ENCODE data around the gene PRKAR1B. TPM values are rescaled to one million over a fixed set of nuclear protein-coding genes. Genes with fewer than 3 reads are reported as not detected.
"Not testable (repeated sequence)": the region's sequence is repeated elsewhere in the genome, so short reads cannot be mapped to it uniquely, and the experiment has no call there.

The PRKAR1B gene
- total RNA-seq, 2 experiments from 2014 or later = 13.1 to 13.4 TPM

DNA sequence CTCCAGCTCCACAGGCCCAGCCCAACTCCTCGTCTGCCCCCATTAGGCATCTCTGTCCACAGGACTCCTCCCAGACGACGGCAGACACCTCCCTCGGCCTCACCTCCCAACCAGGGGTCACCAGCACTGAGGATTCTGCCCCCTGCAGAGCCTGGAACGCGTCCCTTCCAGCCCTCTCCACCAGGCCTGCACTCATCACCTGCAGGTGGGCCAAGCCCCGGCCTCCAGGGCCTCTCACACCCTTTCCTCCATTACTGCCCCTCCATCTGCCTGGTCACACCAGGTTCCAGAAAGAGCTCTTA lies 164.8 kb downstream of the PRKAR1B start:
- H3K4me3 Mint-ChIP-seq = no peak overlapping the region
- H3K9me3 Mint-ChIP-seq = no peaks in the 10 kb centered on the region
- H3K4me1 Mint-ChIP-seq = no peaks in the 10 kb centered on the region
- H3K27ac Mint-ChIP-seq = no peak overlapping the region
- no peaks in the 10 kb centered on the region for H3K36me3 Mint-ChIP-seq (ENCODE audit: low read depth)
- no peaks in the 10 kb centered on the region for H3K27me3 Mint-ChIP-seq
- CTCF ChIA-PET = no interaction called here
- POLR2A ChIA-PET = no interaction called here
- DNase-seq = no peak

DNA sequence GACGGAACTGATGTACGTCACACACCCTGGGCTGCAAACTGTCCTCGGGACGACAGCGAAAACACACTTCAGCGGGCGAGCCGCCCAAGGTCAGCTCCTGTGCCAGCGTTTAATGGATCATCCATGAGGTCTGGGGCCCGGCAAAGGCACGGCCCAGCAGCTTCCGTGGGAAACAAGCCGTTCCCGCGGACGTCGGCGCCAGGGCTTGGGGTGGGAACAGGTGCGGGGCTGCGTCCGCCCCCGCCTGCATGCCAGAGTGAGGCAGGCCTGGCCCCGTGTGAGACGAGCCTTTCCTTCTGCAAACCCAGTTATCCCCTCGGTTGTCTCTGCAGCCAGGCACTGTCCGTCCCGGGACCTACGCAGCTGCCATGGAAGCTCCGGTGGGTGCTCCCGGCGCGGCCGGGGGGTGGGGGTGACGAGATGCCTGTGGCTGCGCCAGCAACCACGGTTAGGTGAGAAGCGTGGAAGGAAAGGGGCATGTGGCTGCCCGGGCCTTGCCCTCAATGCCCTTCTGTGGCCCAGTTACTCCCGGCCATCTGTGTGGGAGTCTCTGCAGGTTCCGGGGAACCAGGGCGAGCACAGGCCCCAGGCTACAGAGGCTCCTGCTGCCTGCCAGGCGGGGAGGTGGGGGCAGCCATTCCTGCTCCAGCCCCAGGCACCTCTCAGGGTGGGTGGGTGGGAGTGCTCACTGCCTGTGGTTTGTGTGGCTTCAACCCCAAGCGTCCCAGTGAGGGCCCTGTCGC lies 165.3 kb downstream of the PRKAR1B start:
- Mint-ChIP-seq H3K36me3 (ENCODE audit: low read depth) (no peaks in the 10 kb centered on the region), H3K27me3 (no peaks in the 10 kb centered on the region), H3K27ac (no peak overlapping the region), H3K4me3 (no peak overlapping the region), H3K9me3 (no peaks in the 10 kb centered on the region), H3K4me1 (no peaks in the 10 kb centered on the region)
- POLR2A ChIA-PET = no interaction called here
- DNase-seq = no peak
- CTCF ChIA-PET = no interaction called here

DNA sequence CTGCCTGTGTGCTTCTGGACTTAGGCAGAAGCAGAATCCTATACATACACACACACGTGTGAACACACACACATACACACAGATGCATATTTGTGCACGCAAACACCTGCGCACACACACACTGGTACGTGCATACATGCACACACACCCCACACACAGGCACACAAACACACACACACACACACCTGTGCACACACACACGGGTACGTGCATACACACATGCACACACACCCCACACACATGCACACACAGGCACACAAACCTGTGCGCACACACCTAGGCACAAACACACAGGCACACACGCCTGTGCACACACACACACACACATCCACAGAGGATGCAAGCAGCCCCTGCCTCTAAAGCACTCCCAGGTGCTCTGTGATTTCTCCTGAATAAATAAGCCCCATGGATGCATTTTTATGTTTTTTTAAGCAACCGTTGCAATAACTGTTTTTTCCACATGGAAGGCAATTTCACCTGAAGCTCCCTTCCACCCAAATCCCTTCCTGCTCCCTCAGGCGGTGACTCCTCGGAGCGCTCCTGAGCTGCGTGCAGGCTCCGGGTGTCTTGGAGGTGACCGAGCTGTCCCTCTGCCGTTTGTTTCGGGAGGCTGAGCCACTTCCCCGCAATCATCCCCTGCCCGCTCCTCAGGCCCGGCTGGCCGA lies 166.0 kb downstream of the PRKAR1B start:
- POLR2A ChIA-PET = no interaction called here

GRCh38 chr7:559396-559705 lies 167.7 kb downstream of the PRKAR1B start:
- ChIA-PET POLR2A (no interaction called here), CTCF (no interaction called here)
- H3K4me1 Mint-ChIP-seq = no peaks in the 10 kb centered on the region
- H3K36me3 Mint-ChIP-seq (ENCODE audit: low read depth) = no peaks in the 10 kb centered on the region
- H3K4me3 Mint-ChIP-seq = no peak overlapping the region
- DNase-seq = no peak
- H3K27ac Mint-ChIP-seq = no peak overlapping the region
- no peaks in the 10 kb centered on the region for H3K27me3 Mint-ChIP-seq
- no peaks in the 10 kb centered on the region for H3K9me3 Mint-ChIP-seq

More for the DNA sequence above, 166.0 kb downstream of the PRKAR1B start:
- no peak overlapping the region for H3K4me3 Mint-ChIP-seq
- no peak for DNase-seq
- no peak overlapping the region for H3K27ac Mint-ChIP-seq
- no peaks in the 10 kb centered on the region for H3K4me1 Mint-ChIP-seq
- H3K36me3 Mint-ChIP-seq (ENCODE audit: low read depth) = no peaks in the 10 kb centered on the region
- CTCF ChIA-PET = no interaction called here
- no peaks in the 10 kb centered on the region for H3K27me3 Mint-ChIP-seq
- H3K9me3 Mint-ChIP-seq = no peaks in the 10 kb centered on the region

DNA sequence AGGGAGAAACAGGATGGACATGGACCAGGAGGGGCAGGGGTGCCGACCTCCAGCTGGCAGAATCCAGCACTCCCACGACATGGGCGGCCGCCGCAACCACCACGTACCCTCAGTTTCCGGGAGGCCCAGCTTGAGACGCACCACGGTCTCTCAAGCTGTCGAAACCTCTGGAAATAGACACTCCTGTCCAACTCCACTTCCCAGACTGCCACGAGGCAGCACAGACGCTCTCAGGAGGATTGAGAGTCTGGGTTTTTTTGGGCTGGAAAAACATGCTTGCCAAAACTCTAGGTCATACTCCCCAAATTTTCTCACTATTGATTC lies 169.6 kb downstream of the PRKAR1B start:
- Mint-ChIP-seq H3K27me3 (no peaks in the 10 kb centered on the region), H3K4me1 (no peaks in the 10 kb centered on the region), H3K27ac (no peak overlapping the region), H3K9me3 (no peaks in the 10 kb centered on the region), H3K4me3 (no peak overlapping the region), H3K36me3 (ENCODE audit: low read depth) (no peaks in the 10 kb centered on the region)
- CTCF ChIA-PET = no interaction called here
- DNase-seq = no peak
- POLR2A ChIA-PET = no interaction called here

GRCh38 chr7:556837-557557 lies 170.1 kb downstream of the PRKAR1B start:
- POLR2A ChIA-PET = no interaction called here
- no peaks in the 10 kb centered on the region for H3K27me3 Mint-ChIP-seq

DNA sequence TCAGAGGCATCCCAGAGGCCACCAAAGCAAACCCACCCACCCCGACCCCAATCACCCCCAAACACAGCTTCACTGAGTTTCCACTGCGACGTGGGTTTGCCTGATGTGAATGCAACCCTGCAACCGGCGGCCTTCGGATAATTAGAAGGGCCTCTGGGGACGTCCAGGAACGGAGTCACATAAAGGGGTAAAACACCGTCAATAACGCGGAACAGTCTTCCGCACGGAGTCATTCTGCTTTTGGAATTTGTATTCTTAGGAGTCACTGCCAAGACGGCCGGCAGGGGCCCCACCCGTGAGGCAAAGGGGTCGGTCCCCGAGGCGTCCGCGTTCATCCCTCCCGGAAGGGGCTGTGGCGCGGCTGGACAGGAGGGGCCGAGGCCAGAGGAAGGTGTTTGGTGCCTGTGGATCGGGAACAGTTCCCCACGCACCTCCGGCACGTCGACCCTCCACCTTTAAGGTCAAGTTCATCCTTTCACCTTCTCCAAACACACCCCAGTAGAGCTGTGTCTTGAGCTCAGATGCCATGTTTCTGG lies 170.7 kb downstream of the PRKAR1B start:
- no peak for DNase-seq
- H3K4me3 Mint-ChIP-seq = no peak overlapping the region
- H3K27me3 Mint-ChIP-seq = no peaks in the 10 kb centered on the region
- ChIA-PET CTCF (no interaction called here), POLR2A (no interaction called here)
- no peaks in the 10 kb centered on the region for H3K4me1 Mint-ChIP-seq
- no peaks in the 10 kb centered on the region for H3K36me3 Mint-ChIP-seq (ENCODE audit: low read depth)
- no peak overlapping the region for H3K27ac Mint-ChIP-seq
- H3K9me3 Mint-ChIP-seq = no peaks in the 10 kb centered on the region

More at GRCh38 chr7:556837-557557, 170.1 kb downstream of the PRKAR1B start:
- Mint-ChIP-seq H3K4me3 (no peak overlapping the region), H3K4me1 (no peaks in the 10 kb centered on the region), H3K36me3 (ENCODE audit: low read depth) (no peaks in the 10 kb centered on the region), H3K9me3 (no peaks in the 10 kb centered on the region), H3K27ac (no peak overlapping the region)
- no peak for DNase-seq
- CTCF ChIA-PET = no interaction called here

- H3K4me1 Mint-ChIP-seq = no peaks in the 10 kb centered on the region
- CTCF ChIA-PET = no interaction called here
- no peak for DNase-seq
- H3K27ac Mint-ChIP-seq = no peak overlapping the region
- H3K27me3 Mint-ChIP-seq = no peaks in the 10 kb centered on the region
- no peaks in the 10 kb centered on the region for H3K9me3 Mint-ChIP-seq
- POLR2A ChIA-PET = no interaction called here
- H3K36me3 Mint-ChIP-seq (ENCODE audit: low read depth) = no peaks in the 10 kb centered on the region
- H3K4me3 Mint-ChIP-seq = no peak overlapping the region
Observed at GRCh38 chr7:555551-556160, 171.4 kb downstream of the PRKAR1B start.

GRCh38 chr7:553636-554111 lies 173.4 kb downstream of the PRKAR1B start:
- no peaks in the 10 kb centered on the region for H3K4me1 Mint-ChIP-seq
- no peaks in the 10 kb centered on the region for H3K36me3 Mint-ChIP-seq (ENCODE audit: low read depth)
- no peaks in the 10 kb centered on the region for H3K9me3 Mint-ChIP-seq
- ChIA-PET CTCF (no interaction called here), POLR2A (no interaction called here)
- DNase-seq = no peak
- H3K27me3 Mint-ChIP-seq = no peaks in the 10 kb centered on the region
- no peak overlapping the region for H3K4me3 Mint-ChIP-seq
- no peak overlapping the region for H3K27ac Mint-ChIP-seq

GRCh38 chr7:552868-553635 lies 174.0 kb downstream of the PRKAR1B start:
- H3K27me3 Mint-ChIP-seq = no peaks in the 10 kb centered on the region
- no peaks in the 10 kb centered on the region for H3K9me3 Mint-ChIP-seq
- ChIA-PET CTCF (no interaction called here), POLR2A (no interaction called here)
- no peaks in the 10 kb centered on the region for H3K36me3 Mint-ChIP-seq (ENCODE audit: low read depth)
- no peak overlapping the region for H3K4me3 Mint-ChIP-seq
- DNase-seq = no peak
- H3K27ac Mint-ChIP-seq = no peak overlapping the region
- no peaks in the 10 kb centered on the region for H3K4me1 Mint-ChIP-seq

DNA sequence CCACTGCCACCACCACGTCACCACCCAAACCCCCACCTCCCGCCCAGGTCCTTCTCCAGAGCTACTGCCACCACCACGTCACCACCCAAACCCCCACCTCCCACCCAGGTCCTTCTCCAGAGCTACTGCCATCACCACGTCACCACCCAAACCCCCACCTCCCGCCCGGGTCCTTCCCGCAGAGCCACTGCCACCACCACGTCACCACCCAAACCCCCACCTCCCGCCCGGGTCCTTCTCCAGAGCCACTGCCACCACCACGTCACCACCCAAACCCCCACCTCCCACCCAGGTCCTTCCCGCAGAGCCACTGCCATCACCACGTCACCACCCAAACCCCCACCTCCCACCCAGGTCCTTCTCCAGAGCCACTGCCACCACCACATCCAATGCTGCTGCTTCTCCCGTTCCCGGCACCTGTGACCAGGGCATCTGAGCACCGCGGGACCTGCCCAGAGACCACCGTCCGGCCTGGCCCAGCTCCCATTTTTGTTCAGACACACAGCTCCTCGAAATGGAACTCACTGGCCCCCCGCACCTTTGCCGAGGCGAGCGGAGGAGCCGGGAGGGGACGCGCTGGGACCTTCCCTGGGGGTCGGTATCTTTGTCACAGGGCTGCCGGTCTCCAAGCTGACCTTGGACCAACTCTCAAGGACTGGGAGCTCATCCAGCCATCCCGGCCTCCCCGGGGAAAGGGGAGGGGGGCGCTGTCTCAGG lies 174.8 kb downstream of the PRKAR1B start:
- POLR2A ChIA-PET; H3K9me3 Mint-ChIP-seq; H3K27ac Mint-ChIP-seq; H3K27me3 Mint-ChIP-seq; H3K4me1 Mint-ChIP-seq; DNase-seq; H3K36me3 Mint-ChIP-seq (ENCODE audit: low read depth); H3K4me3 Mint-ChIP-seq: not testable (repeated sequence)
- CTCF ChIA-PET = interaction anchor here (0.7 kb wide), 1 partner anchor 177 kb away, joined by 3 read pairs; no protein-coding TSS in a partner anchor

GRCh38 chr7:551615-551970 lies 175.5 kb downstream of the PRKAR1B start:
- POLR2A ChIA-PET; H3K27me3 Mint-ChIP-seq; H3K4me3 Mint-ChIP-seq; H3K36me3 Mint-ChIP-seq (ENCODE audit: low read depth); DNase-seq; H3K27ac Mint-ChIP-seq; H3K9me3 Mint-ChIP-seq; H3K4me1 Mint-ChIP-seq: not testable (repeated sequence)
- CTCF ChIA-PET = interaction anchor here (0.7 kb wide), 1 partner anchor 178 kb away, joined by 3 read pairs; no protein-coding TSS in a partner anchor
